ENCODE measurements around the gene CCDC152.
"Not testable (repeated sequence)": the region's sequence is repeated elsewhere in the genome, so short reads cannot be mapped to it uniquely, and the experiment has no call there.

The CCDC152 gene

GRCh38 chr5:42816546-42816945 is 59.9 kb downstream of the CCDC152 start:
- not testable (repeated sequence) for DNase-seq

GRCh38 chr5:42819745-42820144 is 63.1 kb downstream of the CCDC152 start:
- DNase-seq: no peak

DNA sequence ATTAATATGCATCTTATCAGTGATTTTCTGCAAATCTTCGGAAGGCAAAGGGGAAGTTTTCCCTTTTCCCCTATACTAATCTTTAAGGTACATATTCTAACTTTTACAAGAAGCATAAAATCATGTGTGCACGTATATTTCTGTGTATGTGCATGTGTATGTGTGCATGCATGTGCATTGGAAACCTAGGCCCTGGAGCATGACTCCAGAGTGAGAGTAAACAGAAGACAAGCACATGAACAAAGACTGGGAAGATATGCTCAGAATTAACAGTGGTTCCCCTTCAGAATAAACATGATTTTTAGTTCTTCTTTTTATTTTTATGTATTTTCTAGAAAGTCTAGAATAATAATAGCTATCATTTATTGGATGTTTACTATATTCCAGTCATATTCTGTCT is 65.9 kb downstream of the CCDC152 start:
- DNase-seq: no peak

DNA sequence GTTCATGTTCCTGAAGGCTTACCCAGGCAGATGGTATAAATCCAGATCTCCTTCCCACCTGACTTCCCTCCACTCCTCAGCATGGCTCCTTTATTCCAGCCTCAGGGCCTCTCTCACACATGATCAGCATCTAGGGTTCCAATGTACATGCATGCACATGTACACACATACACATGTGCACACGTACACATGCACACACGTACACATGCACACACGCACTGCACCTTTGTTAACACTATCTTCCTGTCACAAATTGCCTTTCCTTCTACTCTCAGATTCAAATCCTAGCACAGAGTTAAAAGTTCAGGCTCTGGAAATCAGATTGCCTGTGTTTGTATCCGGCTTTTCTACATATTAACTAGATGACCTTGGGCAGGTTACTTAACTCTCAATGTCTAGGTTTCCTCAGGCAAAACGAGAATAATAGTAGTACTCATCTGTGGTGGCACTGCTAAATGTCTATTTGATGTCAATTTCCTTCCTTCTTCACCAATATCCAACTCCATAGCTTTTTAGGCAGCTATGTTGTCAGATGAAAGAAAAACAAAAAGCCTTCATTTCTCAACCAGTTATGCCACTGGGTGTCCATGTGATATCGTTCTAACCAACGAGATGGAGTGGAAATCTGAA is 67.8 kb downstream of the CCDC152 start:
- DNase-seq: no peak

DNA sequence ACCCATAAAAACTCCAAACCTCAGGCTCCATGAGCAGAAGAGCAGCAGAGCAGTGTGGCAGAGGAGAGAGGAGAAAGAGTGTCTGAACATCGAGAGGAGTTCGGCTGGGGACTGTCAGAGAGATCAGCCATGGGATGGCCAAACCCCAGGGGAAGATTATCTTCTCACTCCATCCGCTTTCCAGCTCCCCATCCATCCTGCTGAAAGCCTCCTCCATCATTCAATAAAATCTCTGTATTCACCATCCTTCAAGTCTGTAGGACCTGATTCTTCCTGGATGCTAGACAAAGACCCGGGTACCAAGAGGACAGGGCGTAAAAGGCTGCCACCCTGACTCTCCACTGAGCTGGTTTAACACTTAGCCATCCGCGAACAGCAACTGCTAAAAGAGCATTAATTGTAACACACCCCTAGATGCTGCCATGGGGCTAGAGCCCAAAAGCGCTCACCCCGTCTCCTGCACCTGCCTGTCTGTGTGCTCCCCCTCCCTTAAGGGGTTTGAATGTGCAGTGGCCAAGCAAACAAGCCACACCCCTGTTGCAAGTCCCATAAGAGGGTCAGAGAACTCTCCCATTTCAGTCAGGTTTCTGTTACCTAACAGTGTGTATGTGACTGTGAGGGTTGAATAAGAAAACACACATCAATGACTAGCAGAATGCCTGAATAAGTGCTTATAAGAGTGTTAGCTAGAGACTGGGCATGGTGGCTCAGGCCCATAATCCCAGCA is 69.0 kb downstream of the CCDC152 start:
- DNase-seq: no peak

DNA sequence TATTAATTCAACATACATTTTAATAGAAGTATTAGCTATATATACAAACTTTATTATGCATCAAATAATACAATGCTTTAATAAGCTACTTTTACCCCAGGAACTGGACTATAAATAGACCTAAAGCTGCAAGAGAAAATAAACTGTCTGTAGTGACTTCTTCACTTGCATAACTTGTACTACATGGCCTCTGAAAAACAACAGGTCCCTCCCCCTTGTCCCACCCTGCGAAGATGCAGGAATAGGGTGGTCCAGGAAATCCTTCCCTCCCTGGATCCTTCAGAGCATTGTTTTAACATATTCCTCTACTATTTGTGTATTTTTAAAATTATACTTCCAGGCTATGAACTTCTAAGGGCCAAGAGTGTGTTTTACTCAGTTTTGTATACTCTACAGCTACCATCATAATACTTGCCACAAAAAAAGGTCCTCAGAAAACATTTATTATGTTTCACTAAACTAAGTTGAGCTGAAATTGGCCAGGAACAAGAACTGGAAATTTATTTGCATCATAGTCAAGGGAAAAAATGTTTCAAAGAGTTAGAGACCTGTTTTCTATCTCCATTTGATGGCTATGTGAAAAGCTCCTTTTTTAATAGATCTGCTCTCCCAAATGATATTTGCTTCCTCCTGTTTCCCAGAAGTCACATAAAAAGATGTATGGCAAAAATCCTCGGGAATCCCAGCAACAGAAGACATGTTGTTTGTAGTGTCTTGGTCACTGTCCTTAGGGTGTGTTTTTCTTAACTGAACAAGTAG is 70.3 kb downstream of the CCDC152 start:
- no peak for DNase-seq

DNA sequence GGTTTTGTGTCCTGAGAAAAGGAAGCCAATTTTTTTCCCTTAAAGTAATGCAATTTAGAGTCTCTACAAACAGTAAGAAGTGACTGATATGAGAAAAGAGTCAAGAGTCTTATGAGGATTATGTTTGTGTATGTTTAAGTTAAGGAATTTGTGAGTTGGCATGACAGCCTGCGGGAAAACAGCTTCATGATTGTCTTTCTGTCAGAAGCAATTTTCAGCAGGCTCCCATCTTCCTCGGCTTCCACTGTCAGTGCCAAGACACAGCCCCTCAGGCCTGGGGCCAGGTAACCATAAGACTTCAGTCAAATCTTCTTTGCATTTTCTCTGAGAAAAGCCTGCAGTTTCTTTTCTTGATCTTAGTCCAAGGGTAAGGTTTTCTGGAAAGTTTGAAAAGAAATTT is 72.1 kb downstream of the CCDC152 start:
- no peak for DNase-seq

- no peak for DNase-seq
Measured at GRCh38 chr5:42830924-42831323, 74.3 kb downstream of the CCDC152 start.

DNA sequence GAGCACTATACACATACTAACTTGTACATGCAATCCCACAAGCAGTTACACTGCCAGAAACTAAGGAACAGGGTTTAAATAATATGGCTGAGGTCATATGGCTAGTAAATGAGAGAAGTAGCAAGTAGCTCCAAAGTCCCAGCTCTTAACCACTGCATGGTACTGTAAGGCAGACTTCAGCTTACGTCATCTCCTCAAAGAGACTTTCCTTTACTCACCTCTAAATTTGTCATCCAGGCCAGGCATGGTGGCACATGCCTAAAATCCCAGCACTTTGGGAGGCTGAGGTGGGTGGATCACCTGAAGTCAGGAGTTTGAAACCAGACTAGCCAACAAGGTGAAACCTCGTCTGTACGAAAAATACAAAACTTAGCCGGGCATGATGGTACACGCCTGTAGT is 75.4 kb downstream of the CCDC152 start:
- DNase-seq: no peak

GRCh38 chr5:42836070-42836769 is 79.6 kb downstream of the CCDC152 start:
- DNase-seq: no peak

DNA sequence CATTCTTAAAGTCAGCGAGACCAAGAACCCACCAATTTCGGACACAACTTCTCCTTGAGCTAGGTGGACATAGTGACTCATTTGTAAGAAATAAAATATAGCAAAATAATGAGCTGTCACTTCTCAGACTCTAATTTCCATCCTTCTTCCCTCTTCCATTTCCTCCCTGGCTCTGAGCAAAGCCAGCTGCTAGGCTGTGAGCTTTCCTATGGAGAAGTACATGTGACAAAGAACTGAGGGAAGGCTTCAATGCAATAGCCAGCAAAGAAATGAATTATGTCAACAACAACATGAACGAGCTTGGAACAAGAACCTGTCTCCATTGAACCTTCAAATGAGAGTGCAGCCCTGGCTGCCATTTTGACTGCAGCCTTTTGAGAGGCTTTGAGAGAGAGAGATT is 81.0 kb downstream of the CCDC152 start:
- DNase-seq: no peak

GRCh38 chr5:42839196-42839595 is 82.6 kb downstream of the CCDC152 start:
- no peak for DNase-seq

DNA sequence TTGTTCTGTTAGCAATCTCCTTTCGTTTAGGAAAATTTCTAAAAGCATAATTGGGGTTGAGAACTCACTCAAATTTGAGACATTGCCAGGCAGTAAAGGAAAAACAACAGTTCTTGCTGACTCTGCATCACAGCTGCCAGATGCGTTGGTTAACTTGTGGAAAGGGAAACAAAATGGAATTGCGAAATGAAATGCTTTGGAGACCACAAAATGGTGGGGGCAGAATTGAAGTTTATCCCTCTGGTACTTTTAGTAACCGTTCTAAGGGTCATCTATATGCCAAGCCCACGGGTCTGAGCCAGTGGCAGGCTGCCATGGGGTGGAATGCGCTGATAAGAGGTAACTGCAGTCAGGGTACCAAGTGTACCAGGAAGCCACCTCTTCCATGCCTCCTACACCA is 83.7 kb downstream of the CCDC152 start:
- DNase-seq: peak; percentile 78

DNA sequence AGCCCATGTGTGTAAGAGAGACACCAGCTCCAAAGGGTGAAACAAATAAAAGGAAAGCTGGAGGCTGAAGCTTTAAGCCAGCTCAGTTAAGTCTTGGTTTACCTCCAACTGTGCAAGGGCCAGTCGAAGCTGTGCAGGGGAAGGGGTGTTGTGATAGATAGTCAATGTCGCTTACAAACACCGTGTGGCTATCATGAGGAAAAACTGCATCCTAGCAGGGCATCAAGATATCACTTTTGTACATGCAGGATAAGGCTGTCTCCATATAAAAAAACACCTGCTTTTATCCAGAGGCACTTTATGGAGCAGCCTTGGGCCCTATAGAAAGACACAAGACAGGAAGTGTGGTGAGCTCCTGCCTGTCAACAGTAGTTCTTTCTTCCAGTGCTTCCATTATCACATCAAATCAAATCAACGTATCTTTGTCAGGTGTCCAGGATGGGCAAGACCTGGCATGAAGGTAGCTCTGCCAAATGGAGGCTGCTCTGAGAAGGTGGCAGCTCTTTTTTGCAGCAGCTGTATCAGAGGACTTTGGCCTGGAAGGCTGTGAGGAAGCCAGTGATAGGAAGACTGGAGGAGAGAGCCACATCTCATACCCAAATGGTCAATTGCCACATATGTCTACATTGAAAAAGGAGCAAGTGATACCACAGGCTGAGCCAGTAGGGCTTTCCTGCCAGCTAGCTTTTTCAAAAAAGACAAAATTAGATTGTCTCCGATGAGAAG is 84.4 kb downstream of the CCDC152 start:
- peak; percentile 38 for DNase-seq

DNA sequence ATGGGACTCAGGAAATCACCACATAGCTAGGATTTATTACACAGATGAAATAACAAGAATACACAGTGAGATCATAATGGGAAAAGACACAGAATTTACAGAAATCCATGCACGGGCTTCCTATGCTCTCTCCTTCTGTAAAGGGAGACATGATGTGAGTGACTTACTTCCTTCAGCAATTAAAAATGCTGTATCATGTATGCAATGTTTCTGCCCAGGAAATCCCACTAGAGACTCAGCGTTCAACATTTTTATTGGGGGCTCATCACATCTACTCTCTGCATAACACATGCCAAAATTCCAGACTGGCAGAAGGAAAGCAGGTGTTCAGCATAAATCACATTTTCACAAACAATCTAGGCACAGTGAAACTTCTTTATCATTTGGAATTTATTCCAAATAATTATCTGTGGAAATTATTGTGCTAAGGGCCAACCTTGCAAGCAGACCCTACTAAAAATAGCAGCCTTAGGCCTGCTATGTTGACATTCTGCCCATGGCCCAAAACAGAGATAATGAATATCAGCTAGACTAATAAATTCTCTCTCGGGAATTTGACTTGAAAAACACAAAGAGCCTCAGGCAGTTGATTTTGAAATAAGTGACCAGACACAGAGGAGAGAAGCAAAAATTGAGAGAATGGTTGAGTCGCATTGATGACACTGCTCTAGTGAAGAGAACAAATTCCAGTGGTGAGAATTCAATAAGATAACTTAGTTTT is 86.5 kb downstream of the CCDC152 start:
- DNase-seq: no peak

GRCh38 chr5:42843675-42844292 is 87.2 kb downstream of the CCDC152 start:
- DNase-seq: no peak

- DNase-seq: not testable (repeated sequence)
Measured at GRCh38 chr5:42844408-42844807, 87.8 kb downstream of the CCDC152 start.

DNA sequence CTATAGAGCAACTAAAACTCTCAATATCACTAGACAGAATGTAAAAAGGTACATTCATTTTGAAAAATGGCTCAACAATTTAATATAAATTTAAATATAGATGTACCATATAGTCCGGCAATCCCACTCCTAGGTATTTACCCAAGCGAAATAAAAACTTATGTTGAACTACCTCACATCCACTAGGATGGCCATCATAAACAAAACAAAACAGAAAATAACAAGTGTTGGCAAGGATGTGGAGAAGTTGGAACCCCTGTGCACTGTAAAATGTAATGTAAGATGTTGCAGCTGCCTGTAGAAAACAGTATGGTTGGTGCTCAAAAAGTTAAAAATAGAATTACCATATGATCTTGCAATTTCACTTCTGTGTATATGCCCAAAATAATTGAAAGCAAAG is 91.9 kb downstream of the CCDC152 start:
- no peak for DNase-seq

DNA sequence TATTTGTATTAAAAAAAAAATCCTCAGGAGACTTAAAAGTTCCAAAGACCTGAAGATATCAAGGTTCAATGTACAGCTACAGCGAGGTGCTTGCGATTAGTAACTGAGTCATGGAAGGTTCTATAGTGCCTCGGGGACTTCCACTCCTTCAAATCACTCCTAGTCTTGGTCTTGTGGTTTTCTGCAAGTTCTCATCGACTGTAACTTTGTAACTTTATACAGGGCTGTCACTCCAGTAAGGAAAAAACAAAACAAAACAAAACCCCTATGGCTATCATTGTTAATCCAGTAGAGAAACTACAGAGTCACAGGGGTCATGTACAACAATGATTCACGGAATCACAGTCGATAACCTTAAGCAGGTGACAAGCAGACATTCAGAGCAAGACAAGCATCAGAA is 94.9 kb downstream of the CCDC152 start:
- DNase-seq: no peak
